ENCODE data around the gene CTDSPL2. TPM values are rescaled to one million over a fixed set of nuclear protein-coding genes. Genes with fewer than 3 reads are reported as not detected.
"Not testable (repeated sequence)": the region's sequence is repeated elsewhere in the genome, so short reads cannot be mapped to it uniquely, and the experiment has no call there.

Gene CTDSPL2
- polyA plus RNA-seq, 3 donors: 64.0 to 75.8 (median 69.1) TPM

- DNase-seq (ENCODE audit: low read depth in 3 of 3, low spot score in 2 of 3): no peak
These were observed 51.9 kb downstream of the CTDSPL2 start for GRCh38 chr15:44479343-44479742.

GRCh38 chr15:44482090-44482489, 54.7 kb downstream of the CTDSPL2 start:
- no peak for DNase-seq (ENCODE audit: low read depth in 3 of 3, low spot score in 2 of 3)

GRCh38 chr15:44485880-44486279, 58.5 kb downstream of the CTDSPL2 start:
- no peak for DNase-seq (ENCODE audit: low read depth in 3 of 3, low spot score in 2 of 3)

GRCh38 chr15:44489464-44489863, 62.0 kb downstream of the CTDSPL2 start:
- no peak for DNase-seq (ENCODE audit: low read depth in 3 of 3, low spot score in 2 of 3)

- no peak for DNase-seq (ENCODE audit: low read depth in 3 of 3, low spot score in 2 of 3)
These were observed 63.2 kb downstream of the CTDSPL2 start for GRCh38 chr15:44490622-44491021.

GRCh38 chr15:44492040-44492439, 64.6 kb downstream of the CTDSPL2 start:
- DNase-seq (ENCODE audit: low read depth in 3 of 3, low spot score in 2 of 3): no peak

- no peak for DNase-seq (ENCODE audit: low read depth in 3 of 3, low spot score in 2 of 3)
These were observed 65.2 kb downstream of the CTDSPL2 start for GRCh38 chr15:44492672-44493071.

- no peak for DNase-seq (ENCODE audit: low read depth in 3 of 3, low spot score in 2 of 3)
These were observed 68.1 kb downstream of the CTDSPL2 start for GRCh38 chr15:44495562-44495961.

GRCh38 chr15:44500555-44500954, 73.1 kb downstream of the CTDSPL2 start:
- no peak for DNase-seq (ENCODE audit: low read depth in 3 of 3, low spot score in 2 of 3)

- peak in 1 of 3 donors; percentile 6 for DNase-seq (ENCODE audit: low read depth in 3 of 3, low spot score in 2 of 3)
These were observed 74.4 kb downstream of the CTDSPL2 start for GRCh38 chr15:44501768-44502366.

- DNase-seq (ENCODE audit: low read depth in 3 of 3, low spot score in 2 of 3): no peak
These were observed 89.0 kb downstream of the CTDSPL2 start for GRCh38 chr15:44516436-44516835.

- no peak for DNase-seq (ENCODE audit: low read depth in 3 of 3, low spot score in 2 of 3)
These were observed 92.1 kb downstream of the CTDSPL2 start for GRCh38 chr15:44519537-44519936.

GRCh38 chr15:44525018-44525417, 97.6 kb downstream of the CTDSPL2 start:
- DNase-seq (ENCODE audit: low read depth in 3 of 3, low spot score in 2 of 3): no peak

- DNase-seq (ENCODE audit: low read depth in 3 of 3, low spot score in 2 of 3): no peak
These were observed 99.8 kb downstream of the CTDSPL2 start for GRCh38 chr15:44527241-44527640.

GRCh38 chr15:44529864-44530604, 102.6 kb downstream of the CTDSPL2 start:
- no peak for DNase-seq (ENCODE audit: low read depth in 3 of 3, low spot score in 2 of 3)

- DNase-seq (ENCODE audit: low read depth in 3 of 3, low spot score in 2 of 3): no peak
These were observed 103.2 kb downstream of the CTDSPL2 start for GRCh38 chr15:44530653-44531052.

- not testable (repeated sequence) for DNase-seq (ENCODE audit: low read depth in 3 of 3, low spot score in 2 of 3)
These were observed 104.8 kb downstream of the CTDSPL2 start for GRCh38 chr15:44532275-44532674.

GRCh38 chr15:44532689-44533088, 105.3 kb downstream of the CTDSPL2 start:
- no peak for DNase-seq (ENCODE audit: low read depth in 3 of 3, low spot score in 2 of 3)

- DNase-seq (ENCODE audit: low read depth in 3 of 3, low spot score in 2 of 3): no peak
These were observed 107.7 kb downstream of the CTDSPL2 start for GRCh38 chr15:44535092-44535491.

GRCh38 chr15:44535523-44536301, 108.3 kb downstream of the CTDSPL2 start:
- DNase-seq (ENCODE audit: low read depth in 3 of 3, low spot score in 2 of 3): peak in 1 of 3 donors; percentile 27

- DNase-seq (ENCODE audit: low read depth in 3 of 3, low spot score in 2 of 3): peak in 2 of 3 donors; percentile 72 to 78
These were observed 109.0 kb downstream of the CTDSPL2 start for GRCh38 chr15:44536302-44536961.

Measured in right renal cortex interstitium (tissue), 3 donors.